Kidney glomerular epithelial cell (primary cell): Measurements from ENCODE around the gene NAPEPLD.
"Not testable (repeated sequence)": the region's sequence is repeated elsewhere in the genome, so short reads cannot be mapped to it uniquely, and the experiment has no call there.

ENCODE experiments used
- DNase-seq: peaks from one replicate; lab custom pipeline; 2025; lab: John Stamatoyannopoulos, UW

NAPEPLD gene

DNA sequence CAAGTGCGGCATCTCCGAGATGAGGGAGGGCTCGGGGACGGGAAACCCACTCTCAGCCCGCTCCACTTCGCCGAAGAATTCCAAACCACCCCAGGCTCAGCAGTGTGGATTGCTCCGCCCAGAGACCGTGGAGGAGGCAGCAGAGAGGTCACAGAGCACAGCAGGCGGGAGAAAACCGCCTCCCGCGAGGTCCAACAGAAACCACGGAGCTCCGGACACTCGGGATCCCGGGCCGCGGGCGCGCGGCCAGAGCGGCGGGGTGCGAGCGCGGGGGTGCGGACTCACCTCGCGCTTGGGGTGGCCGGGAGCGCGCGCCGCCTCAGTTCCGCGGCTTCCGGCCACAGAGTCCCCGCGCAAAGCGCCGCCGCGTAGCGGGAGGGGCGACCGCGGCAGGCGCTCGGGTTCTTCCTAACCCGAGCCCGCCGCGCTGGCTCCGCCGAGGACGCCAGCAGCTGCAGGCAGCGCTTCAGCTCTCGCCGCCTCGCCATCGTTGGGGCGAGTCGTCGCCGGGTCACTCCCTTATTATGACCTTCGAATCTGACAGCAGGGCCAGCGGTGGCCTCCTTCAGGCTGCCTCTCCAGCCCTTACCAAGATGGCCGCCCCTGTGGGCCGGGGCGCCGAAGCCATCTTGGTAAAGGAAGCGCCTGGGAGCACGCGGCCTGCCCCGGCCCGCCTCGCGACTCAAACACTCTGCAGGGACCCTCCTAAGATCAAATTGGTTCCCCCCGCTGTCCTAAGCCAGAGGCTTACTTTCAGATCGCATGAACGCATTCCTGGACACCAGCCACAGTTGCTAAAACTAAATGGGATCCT is at the start of gene NAPEPLD:
Gene NAPEPLD, minus strand, starts transcription at position 106 of the 814 bp plus-strand sequence. CDS start 20,323 bp downstream, outside the sequence.
- DNase-seq = peak; percentile 88

DNA sequence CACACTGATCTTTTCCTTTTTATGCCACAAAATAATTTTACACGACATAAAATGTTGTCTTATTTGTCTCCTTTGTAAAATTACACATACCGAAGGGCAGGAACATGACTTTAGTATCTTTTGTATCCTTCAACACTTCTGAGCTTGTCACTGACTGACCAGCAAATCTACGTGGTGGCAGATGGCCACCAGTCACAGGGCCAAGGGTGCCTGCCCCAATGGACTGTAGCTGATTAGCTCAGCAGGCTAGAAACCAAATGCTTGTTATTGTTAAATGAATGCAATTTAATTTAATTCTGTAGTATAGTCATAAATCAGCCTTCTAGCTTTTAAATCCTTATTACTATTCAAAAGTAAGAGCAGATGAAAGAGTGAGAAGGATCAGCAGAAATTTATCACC is 49.2 kb upstream of the NAPEPLD start:
- not testable (repeated sequence) for DNase-seq

DNA sequence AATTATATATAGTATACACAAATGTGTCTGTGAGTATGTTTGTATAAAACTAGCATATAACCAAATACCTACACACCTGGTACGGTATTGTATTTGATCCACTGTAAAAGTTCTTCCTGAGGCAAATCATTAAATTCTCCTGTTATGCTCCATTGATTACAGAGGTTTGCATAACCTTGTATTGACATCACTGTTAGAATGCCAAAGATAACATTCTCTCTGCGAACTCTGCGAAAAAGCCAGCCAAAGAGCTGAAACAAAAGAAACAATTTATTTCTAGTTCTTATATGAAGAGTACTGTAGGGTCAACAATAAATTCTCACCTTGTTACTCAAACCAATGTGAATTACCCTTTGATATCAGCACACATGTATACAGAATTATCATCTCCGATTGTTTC is 46.5 kb upstream of the NAPEPLD start:
- DNase-seq = peak; percentile 71

DNA sequence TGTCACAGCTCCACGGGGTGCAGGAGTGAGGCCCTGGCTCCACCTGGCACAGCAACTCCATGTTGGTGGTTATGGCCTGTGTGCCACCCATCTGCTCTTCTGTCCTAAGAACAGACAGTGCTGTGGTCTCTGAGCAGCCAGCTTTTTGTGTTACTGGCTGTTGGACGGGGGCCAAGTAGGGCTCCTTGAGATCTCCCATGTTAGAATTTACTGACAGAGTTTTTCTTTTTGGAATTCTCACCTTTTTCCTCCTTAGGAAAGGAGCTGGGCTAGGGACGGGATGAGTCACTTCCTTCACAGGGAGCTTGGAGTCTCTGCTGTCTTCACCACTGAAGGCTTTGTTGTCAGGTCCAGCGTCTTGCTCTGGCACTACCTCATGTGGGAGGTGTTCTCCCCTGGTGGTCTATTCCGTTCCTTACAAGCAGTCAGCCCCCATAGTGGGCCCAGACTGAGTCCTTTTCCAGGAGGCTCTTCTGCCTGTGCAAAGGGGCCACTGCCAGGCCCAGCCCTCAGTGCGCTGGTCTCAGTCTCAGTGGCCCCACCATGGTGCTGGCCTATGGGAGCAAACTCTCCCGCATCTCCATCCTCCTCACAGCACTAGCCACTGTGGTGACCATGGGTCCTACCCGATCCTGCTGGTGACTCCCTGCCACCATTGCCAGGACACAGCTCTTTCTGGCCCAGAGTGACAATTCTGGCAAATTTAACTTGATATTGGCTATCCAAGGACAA is 23.7 kb upstream of the NAPEPLD start:
- not testable (repeated sequence) for DNase-seq

- DNase-seq = not testable (repeated sequence)
These were observed 23.0 kb upstream of the NAPEPLD start for GRCh38 chr7:103171695-103172414.

DNA sequence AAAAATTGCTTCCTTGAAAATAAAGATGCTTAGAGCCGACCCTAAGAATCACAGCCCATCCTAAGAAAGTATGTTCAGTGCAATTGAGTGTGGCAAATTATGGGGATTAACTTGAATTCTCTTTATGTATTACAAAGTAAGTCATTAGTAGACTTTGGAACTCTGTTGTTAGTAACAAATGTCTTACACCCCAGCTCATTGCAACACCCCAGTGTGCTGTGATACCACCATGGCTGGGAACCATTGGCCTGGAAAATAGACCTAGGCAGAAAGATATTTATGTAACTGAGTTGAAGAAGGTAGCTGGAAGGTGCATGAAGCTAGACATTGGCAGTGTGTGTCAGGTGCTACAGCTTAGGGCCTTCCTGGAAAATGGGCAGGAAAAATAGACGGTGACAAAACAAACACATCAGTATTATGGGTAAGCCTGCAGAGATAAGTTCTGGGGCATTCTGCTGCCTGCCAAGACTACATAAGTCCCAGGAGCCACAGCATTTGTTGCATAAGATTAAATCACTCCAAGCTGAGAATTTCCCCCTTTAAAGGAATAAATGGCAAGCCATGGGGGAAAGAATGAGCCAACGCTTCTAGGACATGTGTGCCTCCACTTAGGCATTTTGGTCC is 18.1 kb upstream of the NAPEPLD start:
- not testable (repeated sequence) for DNase-seq

DNA sequence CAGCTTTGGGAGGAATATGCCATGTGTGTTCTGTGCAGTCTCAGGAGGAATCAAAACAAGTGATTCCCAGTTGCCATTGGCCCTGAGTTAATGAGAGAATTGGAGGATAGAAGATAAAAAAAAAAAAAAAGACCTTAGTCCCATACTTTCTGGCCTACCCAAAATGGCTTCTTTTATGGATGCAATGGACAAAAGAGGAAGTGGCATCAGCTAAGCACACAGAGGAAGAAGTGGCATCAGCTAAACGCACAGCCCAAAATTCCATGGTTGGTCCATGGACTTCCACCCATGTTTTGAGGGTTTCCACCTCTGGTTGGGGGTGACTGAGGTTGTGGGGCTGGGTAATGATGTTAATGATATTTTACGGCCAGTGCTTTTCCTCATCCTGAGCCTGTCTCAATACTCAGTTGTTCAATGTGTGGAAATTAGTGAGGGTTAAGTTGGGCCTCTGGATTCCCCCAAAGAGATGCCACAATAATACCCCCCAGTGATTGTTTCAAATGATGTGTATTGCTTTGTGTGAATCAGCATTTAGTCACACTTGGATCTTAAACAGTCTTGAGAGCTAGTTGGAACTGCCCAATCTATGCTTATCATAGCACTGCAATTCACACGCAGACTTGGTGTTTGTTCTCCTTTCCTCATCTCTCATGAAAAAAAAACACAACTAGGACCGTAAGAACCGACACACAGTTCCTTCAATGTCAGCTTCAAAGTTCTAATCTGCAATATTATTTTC is 14.4 kb upstream of the NAPEPLD start:
- DNase-seq = not testable (repeated sequence)

- peak; percentile 47 for DNase-seq
These were observed 13.7 kb upstream of the NAPEPLD start for GRCh38 chr7:103162641-103163040.

DNA sequence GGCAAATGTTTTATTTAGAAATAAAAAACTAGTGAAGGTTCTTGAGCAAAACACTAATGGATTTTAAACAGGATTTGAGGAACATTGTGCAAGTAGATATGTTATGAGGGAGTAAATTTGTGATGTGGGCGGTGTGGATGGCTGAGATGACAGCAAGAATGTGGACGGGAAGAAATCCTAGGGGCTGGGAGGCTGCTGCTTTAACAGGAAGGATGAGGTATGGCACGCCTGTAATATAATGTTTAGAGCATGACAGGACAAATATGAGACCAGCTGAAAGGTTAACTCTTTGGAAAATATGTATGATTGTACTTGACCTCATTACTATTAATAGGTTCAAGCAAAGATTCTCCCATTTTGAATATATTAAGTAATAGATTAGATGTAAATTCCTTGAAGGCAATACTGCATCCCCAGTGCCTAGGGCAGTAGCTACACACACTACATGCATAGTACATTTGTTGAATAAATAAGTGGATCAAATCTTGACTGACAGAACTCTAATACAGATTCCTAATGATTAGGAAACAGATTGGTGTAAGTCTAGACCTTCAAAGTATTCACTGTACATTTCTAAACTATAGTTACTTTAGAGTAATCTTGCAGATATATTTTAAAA is 13.2 kb upstream of the NAPEPLD start:
- peak; percentile 19 for DNase-seq

DNA sequence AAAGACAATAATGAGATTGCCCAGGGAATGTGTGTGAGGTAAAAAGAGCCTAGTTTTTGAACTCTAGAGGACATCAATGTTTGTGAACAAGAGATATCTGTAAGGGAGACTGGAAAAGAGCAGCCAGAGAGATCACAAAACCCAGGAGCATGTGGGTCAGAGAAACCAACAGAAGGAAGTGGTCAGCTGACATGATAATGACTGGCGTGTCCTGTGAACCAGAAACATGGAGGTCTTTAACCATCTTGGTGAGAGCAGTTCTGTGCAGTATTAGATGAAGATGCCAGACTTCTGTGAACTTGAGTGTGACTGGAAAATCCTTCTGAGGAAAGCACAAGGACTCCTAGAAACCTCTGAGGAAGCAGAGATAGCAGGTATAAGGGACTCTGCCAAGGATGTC is 10.2 kb upstream of the NAPEPLD start:
- not testable (repeated sequence) for DNase-seq

DNA sequence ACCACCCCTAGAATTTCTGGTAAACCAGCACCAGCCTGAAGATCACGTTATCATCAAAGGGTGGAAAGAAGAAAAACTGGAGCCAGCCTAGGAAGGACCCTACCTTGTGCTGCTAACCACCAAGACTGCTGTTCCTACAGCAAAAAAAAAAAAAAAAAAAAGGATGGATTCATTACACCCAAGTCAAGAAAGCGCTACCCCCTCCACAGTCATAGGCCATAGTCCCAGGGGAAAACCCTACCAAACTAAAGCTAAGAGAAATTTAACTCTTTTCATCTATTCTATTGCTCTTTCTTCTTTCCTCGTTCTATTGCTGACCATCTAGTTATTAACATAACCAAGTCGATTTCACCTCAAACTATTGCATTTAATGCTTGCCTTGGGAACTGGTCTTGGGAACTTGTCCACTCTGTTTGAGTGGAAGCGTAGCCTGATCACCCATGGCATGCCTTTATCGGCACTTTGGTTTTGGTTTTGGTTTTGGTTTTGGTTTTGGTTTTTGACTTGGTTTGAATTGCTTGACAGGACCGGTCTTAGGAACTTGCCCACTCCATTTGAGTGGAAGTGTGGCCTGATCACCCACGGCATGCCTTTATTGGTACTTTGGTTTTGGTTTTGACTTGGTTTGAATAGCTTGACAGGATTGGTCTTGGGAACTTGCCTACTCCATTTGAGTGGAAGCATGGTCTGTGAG is 6.6 kb upstream of the NAPEPLD start:
- DNase-seq = not testable (repeated sequence)

DNA sequence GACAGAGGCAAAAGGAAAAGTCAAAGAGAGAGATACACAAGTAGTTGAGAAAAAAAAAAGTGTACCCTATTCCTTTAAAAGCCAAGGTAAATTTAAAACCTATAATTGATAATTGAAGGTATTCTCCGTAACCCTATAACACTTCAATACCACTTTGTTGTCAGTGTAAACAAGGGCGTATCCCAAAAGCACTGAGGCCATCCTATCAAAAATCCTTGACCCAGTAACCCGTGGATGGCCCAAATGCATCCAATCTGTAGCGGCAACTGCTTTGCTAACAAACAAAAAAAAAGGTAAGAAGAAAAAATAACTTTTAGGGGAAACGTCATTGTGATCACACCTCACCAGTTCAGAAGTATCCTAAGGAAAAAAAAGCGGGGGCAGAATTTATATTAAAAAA is 5.1 kb upstream of the NAPEPLD start:
- DNase-seq = no peak

GRCh38 chr7:103152744-103153617 is 4.1 kb upstream of the NAPEPLD start:
- not testable (repeated sequence) for DNase-seq

GRCh38 chr7:103151993-103152676 is 3.2 kb upstream of the NAPEPLD start:
- not testable (repeated sequence) for DNase-seq

DNA sequence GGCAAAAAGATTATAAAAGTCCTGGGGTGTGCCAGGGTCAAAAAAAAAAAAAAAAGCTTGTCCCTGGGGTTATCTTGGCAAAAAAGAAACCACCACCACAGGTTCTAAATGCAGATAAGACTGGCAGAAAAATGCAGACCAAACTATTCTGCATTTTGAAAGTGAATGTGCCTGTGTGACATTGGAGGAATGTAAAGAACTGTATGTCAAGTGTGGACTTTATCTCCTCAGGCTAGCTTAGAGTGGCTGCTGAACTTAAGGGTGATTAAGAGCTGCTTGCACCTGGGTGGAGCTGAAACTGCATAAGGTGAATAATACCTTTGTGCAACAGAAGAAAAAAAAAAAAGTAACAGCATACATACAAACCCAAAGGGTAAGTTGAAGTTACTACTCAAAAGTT is 1.3 kb upstream of the NAPEPLD start:
- no peak for DNase-seq

DNA sequence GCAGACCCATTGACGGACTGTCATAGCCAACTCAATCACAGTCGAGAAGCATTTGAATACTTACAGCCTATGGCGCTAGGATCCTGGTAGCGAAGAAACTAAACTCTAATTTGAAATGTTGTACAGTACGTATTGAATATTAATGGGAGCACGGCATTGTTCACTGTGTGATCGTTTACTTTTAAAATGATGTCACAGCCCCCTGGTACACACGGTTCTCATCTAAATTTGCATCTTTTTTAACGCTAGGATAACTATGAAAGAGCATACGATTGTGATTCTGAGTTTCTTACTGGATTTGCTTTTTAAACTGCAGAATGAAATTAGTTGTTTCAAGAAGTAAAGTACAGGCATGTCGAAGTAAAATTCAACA is 895 bp upstream of the NAPEPLD start:
- no peak for DNase-seq

DNA sequence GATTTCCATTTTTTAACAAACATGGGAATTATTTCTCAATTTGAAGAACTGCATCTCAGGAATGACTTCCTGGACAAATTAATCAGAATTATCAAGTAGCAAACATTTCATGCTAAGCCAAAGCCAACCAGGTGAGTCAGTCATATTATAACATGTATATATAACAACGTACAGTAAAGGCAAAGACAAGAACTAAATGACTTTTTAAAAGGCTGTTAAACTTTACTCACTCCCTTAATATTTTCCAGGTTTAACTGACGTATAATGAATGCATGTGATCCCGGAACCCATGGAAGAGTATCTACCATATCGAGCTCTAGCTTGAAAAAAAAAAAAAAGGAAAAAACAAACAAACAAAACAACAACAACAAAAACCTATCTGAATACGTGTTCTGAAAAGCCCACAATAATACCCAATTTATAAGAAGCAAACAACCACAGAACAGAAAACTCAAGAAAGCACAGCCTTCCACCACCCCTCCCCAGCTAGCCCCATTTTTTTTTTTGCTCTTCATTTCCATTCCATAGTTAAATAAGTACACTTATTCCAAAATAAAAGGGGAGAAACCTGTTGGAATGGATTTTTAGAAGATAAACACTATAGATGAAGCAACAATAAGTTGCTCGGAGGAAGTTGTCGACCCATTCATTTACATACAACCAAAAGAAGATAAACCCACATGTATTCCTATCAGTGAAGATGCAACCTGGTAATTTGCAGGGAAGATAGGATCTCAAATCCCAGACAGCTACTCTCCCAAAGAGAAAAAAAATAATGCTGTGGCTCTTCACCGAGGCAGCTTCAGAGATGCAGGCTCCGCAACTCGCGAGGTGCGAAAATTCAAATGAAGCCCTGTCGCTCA is 537 bp downstream of the NAPEPLD start:
- peak; percentile 71 for DNase-seq

DNA sequence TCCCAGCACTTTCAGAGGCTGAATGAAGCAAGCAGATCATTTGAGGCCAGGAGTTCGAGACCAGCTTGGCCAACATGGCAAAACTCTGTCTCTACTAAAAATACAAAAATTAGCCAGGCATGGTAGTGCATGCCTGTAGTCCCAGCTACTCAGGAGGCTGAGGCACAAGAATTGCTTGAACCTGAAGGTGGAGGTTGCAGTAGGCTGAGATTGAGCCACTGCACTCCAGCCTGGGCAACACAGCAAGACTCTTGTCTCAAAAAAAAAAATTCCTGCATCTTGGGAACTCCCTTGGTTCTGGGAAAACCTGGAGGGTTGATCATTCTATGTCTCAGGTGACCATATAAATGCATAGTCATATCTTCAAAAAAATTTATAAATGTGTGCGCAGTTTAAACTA is 4.1 kb downstream of the NAPEPLD start:
- not testable (repeated sequence) for DNase-seq
